Right lobe of liver (tissue), 6 donors: ENCODE measurements around the gene NPTX1. TPM values are rescaled to one million over a fixed set of nuclear protein-coding genes. Genes with fewer than 3 reads are reported as not detected.

Experiments used
- ATAC-seq, 4 donors: fragments of 200-7000 bp; cut with Tn5 transposase; one replicate each; pipeline ENCODE4 v1.9.1; 2020; ENCODE audit warnings: mild to moderate bottlenecking in 4 of 4, moderate library complexity in 4 of 4
- DNase-seq, 3 donors: peaks; one replicate each; pipeline ENCODE4 v3.0.0-alpha.2; 2020
- H3K27ac ChIP-seq, 3 donors: fragments of 200-600 bp; one replicate each; pipeline ENCODE4 v1.8.0; 2022
- H3K27me3 ChIP-seq, 2 donors: fragments of 200-600 bp; one replicate each; pipeline ENCODE4 v1.8.0; 2022
- H3K36me3 ChIP-seq, 4 donors: fragments of 200-600 bp; sonication (generic) in 1 of 4; one replicate each; pipeline versions ENCODE4 v1.5.1 to v1.8.0; 2017 to 2022; ENCODE audit warnings: control low read depth in 1 of 4
- H3K4me1 ChIP-seq, 4 donors: fragments of 200-600 bp; sonication (generic) in 1 of 4; one replicate each; pipeline versions ENCODE4 v1.5.1 to v1.8.0; 2017 to 2022; ENCODE audit warnings: control low read depth in 1 of 4
- H3K4me3 ChIP-seq, 3 donors: fragments of 200-600 bp; one replicate each; pipeline ENCODE4 v1.8.0; 2022
- H3K9me3 ChIP-seq, 4 donors: fragments of 200-600 bp; sonication (generic) in 1 of 4; one replicate each; pipeline versions ENCODE4 v1.5.1 to v1.8.0; 2017 to 2022; ENCODE audit warnings: control low read depth in 1 of 4
- POLR2A ChIP-seq: fragments of 450-650 bp; IDR thresholded peaks from one replicate; pipeline ENCODE4 v1.6.1; 2017; ENCODE audit warnings: antibody characterized with exemption, mild to moderate bottlenecking
- WGBS: methylation state at CpG from one replicate; pipeline ENCODE4 v1.1.6; 2018; ENCODE audit warnings: low coverage, low lambda C conversion rate; ENCODE audit not compliant: insufficient coverage; ENCODE audit errors: missing lambda C conversion rate; 5-methylcytosine and 5-hydroxymethylcytosine counted together
- intact Hi-C, 2 donors: fragments of 100-400 bp; cut with DNase I; formaldehyde crosslinking; loops; one replicate each; pipeline versions ENCODE4 v1.11.2 to v1.14.1; 2022
- total RNA-seq, 6 experiments: library from RNA; depleted of rRNA in 2 of 6; stranded (reverse); fragments of >200 nt in 2 of 6; fragmentation: NEBNext Ultra II Directional in 3 of 6; extraction: Animal tissue kit (Norgen Biotek cat#: 25700) in 3 of 6; gene quantifications; one replicate each; pipeline versions ENCODE4 v1.1.0 to v1.2.4, GENCODE V29; 2016 to 2023
- TF ChIP-seq, protein P1 (sequence below), 4 donors: fragments of 200-600 bp in 3 of 4; fragments of 450-650 bp in 1 of 4; IDR thresholded peaks; one replicate each; pipeline versions ENCODE4 v1.5.1 to v1.8.0; 2016 to 2022; ENCODE audit warnings: antibody characterized with exemption in 4 of 4, mild to moderate bottlenecking in 2 of 4
- donor health status: DM: no; HTN: yes; CAD: no.
- donor health status: DM: no; HTN: no; CAD: no.
- donor health status: DM: no; HTN: no; CAD: no.
- donor health status: DM: no; HTN: yes; CAD: no.
- donor health status: DM: no; HTN: yes; CAD: no.

NPTX1 gene
- total RNA-seq, 6 experiments from 2014 or later: 0.06 TPM; not detected in 5

DNA sequence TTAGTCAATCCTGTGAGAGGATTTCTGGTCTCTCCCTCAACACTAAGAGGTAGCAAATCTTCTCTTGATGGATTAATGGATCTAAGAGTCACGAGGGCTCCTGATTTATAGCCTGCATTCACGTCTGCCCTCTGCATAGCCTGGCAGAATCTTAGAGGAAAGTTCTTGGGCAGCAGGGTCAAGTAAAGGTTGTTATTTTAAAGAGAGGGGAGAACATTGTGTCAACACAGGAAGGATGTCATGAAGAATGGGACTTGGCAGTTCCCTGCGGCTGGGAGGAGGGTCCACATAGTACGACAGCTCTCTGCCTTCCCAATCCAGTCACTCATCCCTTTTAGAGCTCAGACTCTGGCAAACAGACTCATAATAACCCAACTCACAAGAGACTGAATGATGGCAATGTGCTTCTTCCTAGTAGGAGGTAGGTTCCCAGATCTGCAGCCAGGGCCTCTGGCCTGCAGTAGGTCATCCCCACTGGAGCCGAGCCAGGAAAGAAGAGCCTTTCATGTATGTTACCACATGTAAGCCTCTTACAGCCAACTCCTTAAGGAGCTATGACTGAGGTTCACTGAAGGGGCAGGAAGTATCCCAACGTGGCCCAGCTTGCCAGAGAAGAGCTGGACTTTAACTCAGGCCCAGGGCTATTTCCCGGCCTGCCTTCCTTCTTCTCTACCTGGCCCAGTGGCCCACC, 42.8 kb upstream of the NPTX1 start:
- Histone ChIP-seq H3K27ac (no peak overlapping the region), H3K4me1 (no peaks in the 10 kb centered on the region), H3K4me3 (no peak overlapping the region), H3K36me3 (no peaks in the 10 kb centered on the region), H3K9me3 (no peaks in the 10 kb centered on the region), H3K27me3 (no peaks in the 10 kb centered on the region)
- intact Hi-C loops: no loop called here
- ATAC-seq: peak in 1 of 4 donors; percentile 36
- 17% methylated on average over 5 of the region's 7 CpGs for WGBS
- no peak for TF ChIP-seq POLR2A
- TF ChIP-seq, protein P1, sequence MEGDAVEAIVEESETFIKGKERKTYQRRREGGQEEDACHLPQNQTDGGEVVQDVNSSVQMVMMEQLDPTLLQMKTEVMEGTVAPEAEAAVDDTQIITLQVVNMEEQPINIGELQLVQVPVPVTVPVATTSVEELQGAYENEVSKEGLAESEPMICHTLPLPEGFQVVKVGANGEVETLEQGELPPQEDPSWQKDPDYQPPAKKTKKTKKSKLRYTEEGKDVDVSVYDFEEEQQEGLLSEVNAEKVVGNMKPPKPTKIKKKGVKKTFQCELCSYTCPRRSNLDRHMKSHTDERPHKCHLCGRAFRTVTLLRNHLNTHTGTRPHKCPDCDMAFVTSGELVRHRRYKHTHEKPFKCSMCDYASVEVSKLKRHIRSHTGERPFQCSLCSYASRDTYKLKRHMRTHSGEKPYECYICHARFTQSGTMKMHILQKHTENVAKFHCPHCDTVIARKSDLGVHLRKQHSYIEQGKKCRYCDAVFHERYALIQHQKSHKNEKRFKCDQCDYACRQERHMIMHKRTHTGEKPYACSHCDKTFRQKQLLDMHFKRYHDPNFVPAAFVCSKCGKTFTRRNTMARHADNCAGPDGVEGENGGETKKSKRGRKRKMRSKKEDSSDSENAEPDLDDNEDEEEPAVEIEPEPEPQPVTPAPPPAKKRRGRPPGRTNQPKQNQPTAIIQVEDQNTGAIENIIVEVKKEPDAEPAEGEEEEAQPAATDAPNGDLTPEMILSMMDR (IDR thresholded peaks at IDR 0.05): no peak
- DNase-seq: no peak

- H3K27ac ChIP-seq: no peak overlapping the region
- intact Hi-C loops: no loop called here
- H3K9me3 ChIP-seq: no peaks in the 10 kb centered on the region
- H3K4me3 ChIP-seq: no peak overlapping the region
- no peak for DNase-seq
- no peak for TF ChIP-seq POLR2A
- TF ChIP-seq, protein P1 (IDR thresholded peaks at IDR 0.05): no peak
- ATAC-seq: no peak
- H3K36me3 ChIP-seq: no peaks in the 10 kb centered on the region
- no peaks in the 10 kb centered on the region for H3K27me3 ChIP-seq
- 32% methylated on average over 1 of the region's 1 CpG for WGBS
- no peaks in the 10 kb centered on the region for H3K4me1 ChIP-seq
These were observed 42.0 kb upstream of the NPTX1 start for GRCh38 chr17:80518392-80518791.

DNA sequence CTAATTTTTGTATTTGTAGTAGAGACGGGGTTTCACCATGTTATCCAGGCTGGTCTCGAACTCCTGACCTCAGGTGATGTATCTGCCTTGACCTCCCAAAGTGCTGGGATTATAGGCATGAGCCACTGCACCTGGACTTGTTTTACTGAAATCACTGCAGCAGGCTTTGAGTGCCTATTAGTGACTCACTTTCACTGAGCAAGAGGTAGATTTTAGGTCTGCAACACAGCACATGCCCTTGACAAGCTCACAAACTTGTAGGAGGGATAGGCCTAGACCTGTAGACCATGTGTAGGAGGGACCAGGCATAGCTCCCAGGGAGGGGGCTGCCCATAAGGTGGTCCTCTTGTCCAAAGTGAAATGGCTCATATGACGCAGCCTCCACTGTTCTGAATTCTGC, 41.2 kb upstream of the NPTX1 start:
- 60% methylated on average over 2 of the region's 3 CpGs for WGBS
- intact Hi-C loops: no loop called here
- Histone ChIP-seq H3K36me3 (no peaks in the 10 kb centered on the region), H3K4me3 (no peak overlapping the region), H3K4me1 (no peaks in the 10 kb centered on the region), H3K27me3 (no peaks in the 10 kb centered on the region), H3K9me3 (no peaks in the 10 kb centered on the region), H3K27ac (no peak overlapping the region)
- ATAC-seq (no peak), DNase-seq (no peak)
- TF ChIP-seq POLR2A: no peak
- TF ChIP-seq, protein P1 (IDR thresholded peaks at IDR 0.05): no peak

DNA sequence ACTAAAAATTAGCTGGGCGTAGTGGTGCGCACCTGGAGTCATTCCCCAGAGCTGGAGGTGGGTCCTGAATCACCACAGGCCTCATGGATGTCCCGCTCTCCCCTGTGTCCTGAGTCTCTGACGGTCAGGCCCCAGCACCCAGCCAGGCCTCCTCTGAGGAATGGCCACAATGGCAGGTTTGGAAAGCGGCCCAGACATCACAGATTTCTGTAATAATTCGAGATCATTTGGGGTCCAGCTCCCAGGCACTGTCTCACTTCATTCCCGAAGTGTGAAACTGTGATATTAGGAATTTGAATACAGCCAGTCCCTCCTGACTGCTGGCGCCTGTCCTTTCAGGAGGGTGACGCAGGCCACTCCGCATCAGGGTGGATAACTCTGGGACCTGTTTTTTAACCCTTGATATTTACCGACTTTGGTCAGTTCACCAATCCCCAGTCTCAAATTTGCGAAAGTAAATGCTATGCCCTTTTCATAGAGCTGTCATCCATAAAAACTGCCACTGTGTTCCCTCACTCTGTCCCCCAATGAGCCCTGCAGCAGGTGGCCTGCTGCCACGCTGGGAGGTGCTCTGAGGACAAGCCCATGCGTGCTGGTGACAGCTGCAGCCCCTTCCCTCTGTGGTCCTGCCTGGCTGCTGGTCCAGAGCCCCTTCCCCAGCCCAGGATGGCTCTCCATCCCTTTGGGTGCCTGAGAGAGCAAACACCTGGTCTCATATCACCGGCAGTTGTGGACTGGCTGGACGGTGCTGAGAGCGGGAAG, 39.9 kb upstream of the NPTX1 start:
- DNase-seq: no peak
- H3K27me3 ChIP-seq: no peaks in the 10 kb centered on the region
- 59% methylated on average over 6 of the region's 17 CpGs for WGBS
- no peak for ATAC-seq
- H3K36me3 ChIP-seq: no peaks in the 10 kb centered on the region
- no peak overlapping the region for H3K4me3 ChIP-seq
- no peaks in the 10 kb centered on the region for H3K9me3 ChIP-seq
- H3K27ac ChIP-seq: no peak overlapping the region
- H3K4me1 ChIP-seq: no peaks in the 10 kb centered on the region
- TF ChIP-seq POLR2A: no peak
- TF ChIP-seq, protein P1 (IDR thresholded peaks at IDR 0.05): no peak
- intact Hi-C loops: no loop called here
